Measurements from ENCODE around the gene SPNS1.
"Not testable (repeated sequence)": the region's sequence is repeated elsewhere in the genome, so short reads cannot be mapped to it uniquely, and the experiment has no call there.

Gene SPNS1

GRCh38 chr16:28964072-28964471, 10.5 kb upstream of the SPNS1 start:
- DNase-seq = no peak

DNA sequence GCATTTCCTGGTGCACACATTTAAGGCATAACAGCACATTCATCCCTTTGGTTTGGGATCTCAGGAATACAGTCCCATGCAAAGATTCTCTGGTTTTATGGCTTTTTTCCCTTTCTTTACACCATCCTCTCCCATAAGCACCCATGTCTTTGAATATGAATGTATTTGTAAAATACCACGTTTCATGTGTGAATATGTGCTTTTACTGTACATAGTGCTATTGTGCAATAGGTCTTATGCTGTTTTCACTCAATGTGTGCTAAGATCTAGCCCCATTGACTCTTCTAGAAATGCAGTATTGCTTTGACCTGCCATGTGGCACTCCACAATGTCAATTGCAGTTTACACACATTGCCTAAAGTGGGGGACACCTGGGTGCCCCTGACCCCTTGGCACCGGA, 10.1 kb upstream of the SPNS1 start:
- DNase-seq = no peak

- DNase-seq = no peak
These were observed 7.4 kb upstream of the SPNS1 start for GRCh38 chr16:28967156-28967555.

DNA sequence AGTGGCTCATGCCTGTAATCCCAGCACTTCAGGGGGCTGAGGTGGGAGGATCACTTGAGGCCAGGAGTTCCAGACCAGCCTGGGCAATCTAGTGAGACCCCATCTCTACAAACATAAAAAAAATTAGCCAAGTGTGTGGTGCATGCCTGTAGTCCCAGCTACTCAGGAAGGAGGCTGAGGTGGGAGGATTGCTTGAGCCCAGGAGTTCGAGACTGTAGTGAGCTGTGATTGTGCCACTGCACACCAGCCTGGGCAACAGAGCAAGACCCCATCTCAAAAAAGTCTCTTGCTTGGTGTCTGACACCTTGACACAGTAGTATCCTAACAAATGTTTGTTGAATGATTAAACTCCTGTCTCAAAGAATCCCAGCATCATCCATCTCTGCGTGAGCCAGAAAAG, 4.9 kb upstream of the SPNS1 start:
- DNase-seq = not testable (repeated sequence)

- DNase-seq = peak; percentile 12
These were observed 556 bp upstream of the SPNS1 start for GRCh38 chr16:28974007-28974436.

- no peak for DNase-seq
These were observed 601 bp downstream of the SPNS1 start for GRCh38 chr16:28975158-28975599.

DNA sequence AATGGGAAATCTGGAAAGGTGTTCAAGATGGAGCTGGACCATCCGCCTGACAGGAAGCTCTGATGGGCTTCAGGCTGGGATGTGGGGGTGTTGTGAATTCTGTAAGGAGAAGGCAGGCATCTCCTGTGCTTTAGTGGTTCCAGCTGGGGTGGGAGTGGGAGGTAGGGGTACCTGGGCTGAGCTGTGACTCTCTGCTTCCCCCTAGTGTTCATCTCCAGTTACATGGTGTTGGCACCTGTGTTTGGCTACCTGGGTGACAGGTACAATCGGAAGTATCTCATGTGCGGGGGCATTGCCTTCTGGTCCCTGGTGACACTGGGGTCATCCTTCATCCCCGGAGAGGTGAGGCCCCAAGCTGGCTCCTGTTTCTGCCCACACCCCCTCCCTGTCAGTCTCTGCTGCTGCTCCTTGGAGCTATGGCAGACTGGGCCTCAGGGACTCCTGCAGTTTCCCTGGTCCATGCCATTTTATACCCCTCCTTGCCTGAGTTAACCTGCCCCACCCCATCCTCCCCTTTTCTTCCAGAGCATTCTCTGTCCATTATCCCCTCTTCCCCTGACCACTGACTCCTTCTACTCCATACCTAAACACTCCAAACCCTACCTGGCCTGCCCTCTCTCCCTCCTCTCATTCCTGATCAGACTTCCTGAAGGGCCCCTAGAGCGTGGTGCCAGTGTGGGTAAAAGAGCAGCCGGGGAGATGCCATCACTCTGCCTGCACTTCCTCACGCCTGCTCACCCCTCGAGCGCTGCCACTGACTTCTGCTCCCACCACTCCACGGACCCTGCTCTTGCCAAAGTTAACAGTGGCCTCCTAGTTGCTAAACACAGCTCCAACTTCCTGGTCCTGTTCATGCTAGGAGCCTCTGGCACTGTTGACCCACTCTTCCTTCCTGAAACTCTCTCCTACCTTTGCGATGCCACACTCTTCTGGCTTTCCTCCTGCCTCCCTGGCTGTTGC, 3.4 kb downstream of the SPNS1 start:
- no peak for DNase-seq

DNA sequence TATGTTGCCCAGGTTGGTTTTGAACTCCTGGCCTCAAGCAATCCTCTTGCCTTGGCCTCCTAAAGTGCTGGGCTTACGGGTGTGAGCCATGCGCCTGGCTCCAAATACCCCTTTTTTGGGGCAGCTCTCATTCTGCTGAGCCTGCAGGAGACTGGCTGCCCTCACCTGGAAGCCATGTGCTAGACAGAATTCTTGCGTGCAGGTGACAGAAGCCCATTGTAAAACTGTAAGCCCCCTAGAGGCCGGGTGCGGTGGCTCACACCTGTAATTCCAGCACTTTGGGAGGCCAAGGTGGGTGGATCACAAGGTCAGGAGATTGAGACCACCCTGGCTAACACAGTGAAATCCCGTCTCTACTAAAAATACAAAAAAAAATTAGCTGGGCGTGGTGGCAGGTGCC, 5.8 kb downstream of the SPNS1 start:
- DNase-seq = not testable (repeated sequence)

- no peak for DNase-seq
These were observed 6.4 kb downstream of the SPNS1 start for GRCh38 chr16:28980929-28981328.

DNA sequence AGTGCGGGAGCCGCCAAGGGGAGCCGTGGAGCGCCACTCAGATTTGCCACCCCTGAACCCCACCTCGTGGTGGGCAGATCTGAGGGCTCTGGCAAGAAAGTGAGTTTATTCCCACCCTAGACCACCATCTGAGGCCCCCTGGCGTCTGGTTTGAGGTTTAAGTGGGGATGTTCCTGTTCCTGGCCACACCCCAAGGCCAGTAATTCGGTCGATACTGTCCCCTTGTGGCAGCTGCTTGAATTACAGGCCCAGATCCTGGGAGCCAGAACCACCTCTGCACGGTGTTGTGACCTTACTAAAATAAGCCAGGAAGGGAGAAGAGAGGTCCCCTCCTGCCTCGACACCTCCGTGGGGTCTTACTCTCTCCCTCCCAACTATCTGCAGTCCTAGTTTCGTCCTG, 6.9 kb downstream of the SPNS1 start:
- DNase-seq = no peak

DNA sequence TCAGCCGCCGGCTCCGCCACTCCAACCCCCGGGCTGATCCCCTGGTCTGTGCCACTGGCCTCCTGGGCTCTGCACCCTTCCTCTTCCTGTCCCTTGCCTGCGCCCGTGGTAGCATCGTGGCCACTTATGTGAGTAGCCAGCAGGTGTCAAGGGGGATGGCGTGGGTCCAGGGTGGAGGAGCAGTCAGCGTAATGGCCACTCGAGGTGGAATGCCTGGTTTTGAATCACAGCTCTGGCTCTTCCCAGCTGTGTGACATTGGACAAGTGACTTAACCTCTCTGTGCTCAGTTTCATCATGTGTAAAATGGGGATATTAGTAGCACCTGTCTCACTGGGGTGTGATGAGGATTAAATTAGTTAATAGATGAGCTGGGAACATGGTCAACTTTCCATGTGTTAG, 7.8 kb downstream of the SPNS1 start:
- DNase-seq = no peak

DNA sequence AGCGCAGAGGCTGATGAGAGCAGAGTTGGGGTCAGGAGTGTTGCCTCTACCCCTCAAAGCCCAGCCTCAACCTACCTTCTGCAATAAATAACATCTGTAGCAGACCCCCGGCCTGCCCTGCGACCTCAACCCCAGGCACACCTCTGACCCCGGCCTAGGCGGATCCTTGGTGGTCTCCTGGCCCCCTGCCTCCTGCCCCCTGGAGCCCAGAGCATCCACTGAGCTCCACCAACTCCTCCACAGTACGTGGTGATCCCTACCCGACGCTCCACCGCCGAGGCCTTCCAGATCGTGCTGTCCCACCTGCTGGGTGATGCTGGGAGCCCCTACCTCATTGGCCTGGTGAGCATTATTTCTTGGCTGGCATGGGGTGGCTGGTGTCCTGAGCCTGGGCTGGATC, 8.4 kb downstream of the SPNS1 start:
- DNase-seq = no peak

GRCh38 chr16:28983644-28984043, 9.1 kb downstream of the SPNS1 start:
- no peak for DNase-seq

GRCh38 chr16:28984091-28984490, 9.5 kb downstream of the SPNS1 start:
- no peak for DNase-seq

DNA sequence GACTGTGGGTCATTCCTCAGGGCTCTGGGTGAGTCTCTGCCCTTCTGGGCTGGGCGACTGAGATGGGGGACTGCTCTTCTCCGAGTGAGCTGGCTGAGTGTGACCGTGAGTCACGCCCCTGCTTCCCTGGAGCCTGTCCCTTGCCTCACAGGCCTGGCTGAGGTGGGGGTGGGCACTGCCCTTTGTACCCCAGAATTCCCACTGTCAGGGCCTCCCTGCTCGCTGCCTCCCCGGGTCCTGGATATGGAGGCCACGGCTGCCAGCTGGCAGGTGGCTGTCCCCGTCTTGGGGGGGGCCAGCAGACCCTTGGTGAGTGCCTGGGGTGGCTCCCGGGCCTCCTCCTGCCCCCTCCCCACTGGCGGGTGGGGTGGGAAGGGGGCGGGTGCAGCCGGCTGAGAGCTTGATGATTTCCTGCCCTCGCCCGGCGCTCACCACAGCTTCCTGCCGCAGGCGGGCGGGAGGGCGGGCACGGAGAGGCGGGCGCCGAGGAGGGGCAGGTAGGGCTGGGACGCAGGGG, 10.1 kb downstream of the SPNS1 start, which contains the start of gene LAT:
Gene LAT, plus strand, starts transcription at position 434 of the 517 bp plus-strand sequence. CDS start 366 bp downstream, outside the sequence.
- DNase-seq = no peak

DNA sequence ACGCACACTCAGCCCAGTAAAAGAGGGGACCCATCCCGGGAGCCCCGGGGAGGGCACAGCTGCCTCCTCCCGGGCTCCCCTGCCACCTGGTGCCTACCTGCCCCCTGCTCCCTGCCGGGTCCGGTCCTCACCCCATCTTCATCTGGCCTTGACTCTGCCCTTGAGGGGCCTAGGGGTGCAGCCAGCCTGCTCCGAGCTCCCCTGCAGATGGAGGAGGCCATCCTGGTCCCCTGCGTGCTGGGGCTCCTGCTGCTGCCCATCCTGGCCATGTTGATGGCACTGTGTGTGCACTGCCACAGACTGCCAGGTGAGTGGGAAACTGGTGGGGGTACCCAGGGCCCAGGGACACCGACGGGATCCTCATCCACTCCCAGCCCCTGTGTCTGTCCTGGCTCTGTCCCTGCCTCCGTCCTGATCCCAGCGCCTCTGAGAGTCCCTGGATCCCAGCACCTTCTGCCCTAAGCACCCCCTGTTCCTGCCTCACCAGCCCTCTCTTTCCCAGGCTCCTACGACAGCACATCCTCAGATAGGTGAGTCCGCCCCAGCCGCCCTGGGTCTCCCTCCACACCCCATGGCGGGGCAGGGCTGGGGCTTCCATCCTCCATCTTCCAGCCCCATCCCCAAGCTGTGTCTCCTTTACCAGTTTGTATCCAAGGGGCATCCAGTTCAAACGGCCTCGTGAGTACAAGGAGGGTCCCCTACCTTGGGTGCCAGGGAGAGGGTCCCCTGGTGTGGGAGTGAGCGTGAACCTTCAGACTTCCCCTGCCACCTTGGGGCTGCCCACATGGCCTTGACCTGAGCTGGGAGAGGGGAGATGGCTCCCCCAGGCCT, 10.8 kb downstream of the SPNS1 start:
- no peak for DNase-seq

DNA sequence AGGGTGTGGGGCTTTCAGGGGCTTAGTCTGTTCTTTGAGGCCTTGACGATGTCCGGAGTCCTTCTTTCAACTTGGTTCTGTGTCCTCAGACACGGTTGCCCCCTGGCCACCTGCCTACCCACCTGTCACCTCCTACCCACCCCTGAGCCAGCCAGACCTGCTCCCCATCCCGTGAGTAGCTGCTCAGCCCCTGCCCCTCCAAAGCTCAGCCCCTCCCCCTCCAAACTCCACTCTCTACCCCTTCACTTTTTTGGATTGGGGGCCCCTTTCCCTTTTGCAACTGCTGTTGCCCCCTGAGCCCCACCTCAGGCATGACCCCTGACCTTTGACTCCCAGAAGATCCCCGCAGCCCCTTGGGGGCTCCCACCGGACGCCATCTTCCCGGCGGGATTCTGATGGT, 11.5 kb downstream of the SPNS1 start:
- no peak for DNase-seq

- no peak for DNase-seq
These were observed 11.9 kb downstream of the SPNS1 start for GRCh38 chr16:28986492-28986891.

DNA sequence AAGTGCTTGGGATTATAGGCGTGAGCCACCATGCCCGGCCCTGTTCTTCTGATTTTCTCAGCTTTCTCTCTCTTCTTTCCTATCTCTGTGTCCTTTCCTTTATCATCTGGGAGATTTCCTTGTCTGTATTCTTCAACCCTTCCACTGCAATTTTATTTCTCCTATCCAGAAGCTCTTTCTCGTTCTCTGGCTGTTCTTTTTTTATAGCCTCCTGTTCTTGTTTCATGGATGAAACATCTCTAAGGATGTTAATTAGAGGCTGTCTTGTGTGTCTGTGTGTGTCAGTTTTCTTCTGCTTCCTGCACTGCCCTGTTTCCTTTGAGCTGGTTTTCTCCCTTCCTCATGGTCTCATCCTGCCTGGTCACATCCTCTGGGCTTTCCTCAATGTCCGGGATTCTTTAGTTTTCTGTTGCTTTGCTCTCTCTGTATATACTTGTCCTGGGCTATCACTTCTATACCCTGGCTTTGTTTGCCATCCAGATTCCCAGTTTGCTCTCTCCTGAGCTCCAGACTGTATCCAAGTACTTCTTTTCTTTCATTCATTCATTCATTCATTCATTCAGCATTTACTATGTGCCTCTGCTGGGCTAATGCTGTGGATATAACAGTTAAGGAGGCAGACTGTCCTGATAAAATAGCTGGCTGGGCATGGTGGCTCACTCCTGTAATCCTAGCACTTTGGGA, 12.7 kb downstream of the SPNS1 start:
- no peak for DNase-seq

GRCh38 chr16:28989363-28989762, 14.8 kb downstream of the SPNS1 start:
- no peak for DNase-seq

DNA sequence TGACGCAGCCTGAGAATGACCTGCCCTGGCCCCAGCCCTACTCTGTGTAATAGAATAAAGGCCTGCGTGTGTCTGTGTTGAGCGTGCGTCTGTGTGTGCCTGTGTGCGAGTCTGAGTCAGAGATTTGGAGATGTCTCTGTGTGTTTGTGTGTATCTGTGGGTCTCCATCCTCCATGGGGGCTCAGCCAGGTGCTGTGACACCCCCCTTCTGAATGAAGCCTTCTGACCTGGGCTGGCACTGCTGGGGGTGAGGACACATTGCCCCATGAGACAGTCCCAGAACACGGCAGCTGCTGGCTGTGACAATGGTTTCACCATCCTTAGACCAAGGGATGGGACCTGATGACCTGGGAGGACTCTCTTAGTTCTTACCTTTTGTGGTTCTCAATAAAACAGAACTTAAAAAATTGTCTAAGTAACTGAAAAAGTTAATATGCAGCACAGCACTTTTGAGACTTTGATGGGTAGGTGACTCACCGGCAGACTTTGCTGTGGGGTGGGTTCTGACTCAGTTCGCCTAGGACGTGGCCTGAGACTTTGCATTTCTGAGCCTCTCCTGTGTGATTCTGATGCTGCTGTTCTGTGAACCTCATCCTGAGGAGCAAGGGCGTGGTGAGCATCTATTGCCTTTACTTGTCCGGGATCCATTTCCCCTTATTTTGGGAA, 15.9 kb downstream of the SPNS1 start:
- DNase-seq = no peak

- no peak for DNase-seq
These were observed 17.1 kb downstream of the SPNS1 start for GRCh38 chr16:28991687-28992086.
